ENCODE data around the gene NPNT. TPM values are rescaled to one million over a fixed set of nuclear protein-coding genes. Genes with fewer than 3 reads are reported as not detected.

Gene NPNT
- total RNA-seq, 1 donor from 2014 or later = 11.0 TPM

GRCh38 chr4:105967058-105967658, 71.9 kb downstream of the NPNT start:
- no peak overlapping the region for H3K27ac ChIP-seq
- H3K9me3 ChIP-seq = no peaks in the 10 kb centered on the region
- no peak overlapping the region for H3K4me3 ChIP-seq
- DNase-seq (ENCODE audit: extremely low spot score in 2 of 2) = no peak
- intact Hi-C loops (cut with DNase I) = no loop called here
- no peaks in the 10 kb centered on the region for H3K27me3 ChIP-seq
- TF ChIP-seq CTCF (IDR thresholded peaks at IDR 0.05) (no peak), POLR2AphosphoS5 (IDR thresholded peaks at IDR 0.05; ENCODE audit: insufficient read depth in 1 of 2, low read depth in 1 of 2) (no peak), POLR2A (IDR thresholded peaks at IDR 0.05) (no peak)
- H3K36me3 ChIP-seq = no peaks in the 10 kb centered on the region
- no peaks in the 10 kb centered on the region for H3K4me1 ChIP-seq

GRCh38 chr4:105969575-105969974, 74.3 kb downstream of the NPNT start:
- no peak for TF ChIP-seq CTCF (IDR thresholded peaks at IDR 0.05)
- TF ChIP-seq POLR2A (IDR thresholded peaks at IDR 0.05) = no peak
- TF ChIP-seq POLR2AphosphoS5 (IDR thresholded peaks at IDR 0.05; ENCODE audit: insufficient read depth in 1 of 2, low read depth in 1 of 2) = no peak
- H3K27ac ChIP-seq = no peak overlapping the region
- no peaks in the 10 kb centered on the region for H3K27me3 ChIP-seq
- no peak for DNase-seq (ENCODE audit: extremely low spot score in 2 of 2)
- no peak overlapping the region for H3K4me3 ChIP-seq
- no peaks in the 10 kb centered on the region for H3K36me3 ChIP-seq
- intact Hi-C loops (cut with DNase I) = no loop called here
- H3K9me3 ChIP-seq = no peaks in the 10 kb centered on the region
- H3K4me1 ChIP-seq = no peaks in the 10 kb centered on the region

- no peaks in the 10 kb centered on the region for H3K27me3 ChIP-seq
- H3K36me3 ChIP-seq = no peaks in the 10 kb centered on the region
- H3K27ac ChIP-seq = no peak overlapping the region
- no peaks in the 10 kb centered on the region for H3K4me1 ChIP-seq
- no peak for TF ChIP-seq CTCF (IDR thresholded peaks at IDR 0.05)
- TF ChIP-seq POLR2A (IDR thresholded peaks at IDR 0.05) = no peak
- no peak for TF ChIP-seq POLR2AphosphoS5 (IDR thresholded peaks at IDR 0.05; ENCODE audit: insufficient read depth in 1 of 2, low read depth in 1 of 2)
- no peaks in the 10 kb centered on the region for H3K9me3 ChIP-seq
- DNase-seq (ENCODE audit: extremely low spot score in 2 of 2) = no peak
- H3K4me3 ChIP-seq = no peak overlapping the region
- intact Hi-C loops (cut with DNase I) = no loop called here
These were observed 75.1 kb downstream of the NPNT start for GRCh38 chr4:105970371-105970770.

- no peaks in the 10 kb centered on the region for H3K27me3 ChIP-seq
- DNase-seq (ENCODE audit: extremely low spot score in 2 of 2) = no peak
- intact Hi-C loops (cut with DNase I) = no loop called here
- H3K36me3 ChIP-seq = no peaks in the 10 kb centered on the region
- TF ChIP-seq CTCF (IDR thresholded peaks at IDR 0.05) (no peak), POLR2A (IDR thresholded peaks at IDR 0.05) (no peak), POLR2AphosphoS5 (IDR thresholded peaks at IDR 0.05; ENCODE audit: insufficient read depth in 1 of 2, low read depth in 1 of 2) (no peak)
- H3K4me1 ChIP-seq = no peaks in the 10 kb centered on the region
- no peaks in the 10 kb centered on the region for H3K9me3 ChIP-seq
- no peak overlapping the region for H3K4me3 ChIP-seq
- no peak overlapping the region for H3K27ac ChIP-seq
These were observed 75.8 kb downstream of the NPNT start for GRCh38 chr4:105971036-105971435.

- no peak for DNase-seq (ENCODE audit: extremely low spot score in 2 of 2)
- H3K27me3 ChIP-seq = no peaks in the 10 kb centered on the region
- TF ChIP-seq POLR2AphosphoS5 (IDR thresholded peaks at IDR 0.05; ENCODE audit: insufficient read depth in 1 of 2, low read depth in 1 of 2) (no peak), POLR2A (IDR thresholded peaks at IDR 0.05) (no peak), CTCF (IDR thresholded peaks at IDR 0.05) (no peak)
- intact Hi-C loops (cut with DNase I) = no loop called here
- no peaks in the 10 kb centered on the region for H3K4me1 ChIP-seq
- no peak overlapping the region for H3K27ac ChIP-seq
- no peaks in the 10 kb centered on the region for H3K36me3 ChIP-seq
- H3K4me3 ChIP-seq = no peak overlapping the region
- H3K9me3 ChIP-seq = no peaks in the 10 kb centered on the region
These were observed 77.8 kb downstream of the NPNT start for GRCh38 chr4:105972946-105973621.

Data from vagina (tissue), 2 donors.